GM12892 (cell line): ENCODE measurements around the gene ARHGEF12.

Experiments used
- POLR2A ChIP-seq: IDR thresholded peaks from 2 replicates; pipeline ENCODE4 v1.6.1; 2011; ENCODE audit warnings: low read depth, low read length, control low read depth
- POLR2AphosphoS5 ChIP-seq: IDR thresholded peaks from 2 replicates; pipeline ENCODE4 v1.6.1; 2011; ENCODE audit warnings: low read depth, low read length, control low read depth

- TF ChIP-seq POLR2A (no peak), POLR2AphosphoS5 (no peak)
Observed at GRCh38 chr11:120318906-120319305, 17.3 kb upstream of the ARHGEF12 start.
